ENCODE data around the gene NXF1. TPM values are rescaled to one million over a fixed set of nuclear protein-coding genes. Genes with fewer than 3 reads are reported as not detected.
"Not testable (repeated sequence)": the region's sequence is repeated elsewhere in the genome, so short reads cannot be mapped to it uniquely, and the experiment has no call there.

NXF1 gene
- polyA plus RNA-seq, 2 donors: 77.9 to 84.7 TPM

DNA sequence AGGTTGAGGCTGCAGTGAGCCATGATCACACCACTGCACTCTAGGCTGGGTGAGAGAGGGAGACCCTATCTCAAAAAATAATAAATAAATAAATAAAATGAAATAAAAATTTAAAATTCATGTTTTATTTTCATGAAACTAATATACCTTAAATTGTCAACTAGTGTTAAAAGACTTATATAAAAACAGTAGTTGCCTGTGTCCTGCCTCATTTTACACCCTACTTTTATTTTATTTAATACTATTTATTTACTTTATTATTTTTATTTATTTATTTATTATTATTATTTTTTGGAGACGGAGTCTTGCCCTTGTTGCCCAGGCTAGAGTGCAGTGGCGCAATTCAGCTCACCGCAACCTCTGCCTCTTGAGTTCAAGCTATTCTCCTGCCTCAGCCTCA, 38.9 kb upstream of the NXF1 start:
- no peak overlapping the region for H3K4me3 ChIP-seq (ENCODE audit: low read depth in 1 of 2, low read length in 2 of 2)
- WGBS, 2 donors: 98 to 99% methylated on average over 3 of the region's 3 CpGs
- H3K4me1 ChIP-seq (ENCODE audit: control insufficient read depth in 2 of 2, insufficient read depth in 2 of 2, low read length in 1 of 2): peaks cover 0 to 3% of the 10 kb centered on the region in 2 donors
- H3K36me3 ChIP-seq (ENCODE audit: control insufficient read depth in 2 of 2, insufficient read depth in 2 of 2, low read length in 1 of 2): no peaks in the 10 kb centered on the region
- H3K9me3 ChIP-seq (ENCODE audit: control insufficient read depth in 2 of 2, insufficient read depth in 1 of 2, low read depth in 1 of 2, low read length in 1 of 2): no peaks in the 10 kb centered on the region
- H3K27ac ChIP-seq (ENCODE audit: low read depth in 2 of 2, low read length in 1 of 2): no peak overlapping the region
- H3K27me3 ChIP-seq (ENCODE audit: control insufficient read depth in 1 of 2, insufficient read depth in 2 of 2, low read length in 2 of 2): no peaks in the 10 kb centered on the region

DNA sequence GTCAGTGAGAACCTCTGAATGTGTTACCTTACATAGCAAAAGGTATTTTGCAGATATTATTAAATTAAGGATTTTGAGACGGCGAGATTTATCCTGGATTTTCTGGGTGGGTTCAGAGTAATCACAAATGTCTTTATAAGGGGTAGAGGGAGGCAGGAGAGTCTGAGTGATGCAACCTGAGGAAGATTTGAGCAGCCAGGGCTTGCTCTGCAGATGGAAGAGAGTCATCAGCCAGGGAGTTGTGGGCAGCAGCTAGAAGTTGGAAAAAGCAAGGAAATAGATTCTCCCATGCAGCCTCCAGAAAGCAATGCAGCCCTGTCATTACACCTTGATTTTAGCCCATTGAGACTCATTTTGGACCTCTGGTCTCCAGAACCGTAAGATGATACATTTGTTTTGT, 38.2 kb upstream of the NXF1 start:
- no peak overlapping the region for H3K4me3 ChIP-seq (ENCODE audit: low read depth in 1 of 2, low read length in 2 of 2)
- no peaks in the 10 kb centered on the region for H3K36me3 ChIP-seq (ENCODE audit: control insufficient read depth in 2 of 2, insufficient read depth in 2 of 2, low read length in 1 of 2)
- no peaks in the 10 kb centered on the region for H3K9me3 ChIP-seq (ENCODE audit: control insufficient read depth in 2 of 2, insufficient read depth in 1 of 2, low read depth in 1 of 2, low read length in 1 of 2)
- peaks cover 0 to 3% of the 10 kb centered on the region in 2 donors for H3K4me1 ChIP-seq (ENCODE audit: control insufficient read depth in 2 of 2, insufficient read depth in 2 of 2, low read length in 1 of 2)
- H3K27me3 ChIP-seq (ENCODE audit: control insufficient read depth in 1 of 2, insufficient read depth in 2 of 2, low read length in 2 of 2): no peaks in the 10 kb centered on the region
- 91 to 94% methylated on average over 3 of the region's 3 CpGs for WGBS, 2 donors
- no peak overlapping the region for H3K27ac ChIP-seq (ENCODE audit: low read depth in 2 of 2, low read length in 1 of 2)

DNA sequence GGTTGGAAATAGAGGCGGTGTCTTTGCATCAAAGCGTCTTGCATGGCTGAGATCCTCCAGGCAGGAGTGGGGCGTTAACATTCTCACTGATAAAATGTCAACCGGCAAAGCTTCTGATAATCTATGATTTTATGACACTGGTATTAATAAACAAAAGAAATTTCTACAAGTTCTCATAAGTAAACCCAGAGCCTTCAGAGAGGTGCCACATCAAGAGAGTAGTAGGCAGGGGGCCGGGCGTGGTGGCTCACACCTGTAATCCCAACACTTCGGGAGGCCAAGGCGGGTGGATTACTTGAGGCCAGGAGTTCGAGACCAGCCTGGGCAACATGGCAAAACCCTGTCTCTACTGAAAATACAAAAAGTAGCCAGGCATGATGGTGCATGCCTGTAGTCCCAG, 37.7 kb upstream of the NXF1 start:
- H3K27ac ChIP-seq (ENCODE audit: low read depth in 2 of 2, low read length in 1 of 2): peak overlapping the region; percentile 92 to 98
- not testable (repeated sequence) for H3K9me3 ChIP-seq (ENCODE audit: control insufficient read depth in 2 of 2, insufficient read depth in 1 of 2, low read depth in 1 of 2, low read length in 1 of 2); H3K4me3 ChIP-seq (ENCODE audit: low read depth in 1 of 2, low read length in 2 of 2); H3K27me3 ChIP-seq (ENCODE audit: control insufficient read depth in 1 of 2, insufficient read depth in 2 of 2, low read length in 2 of 2); H3K36me3 ChIP-seq (ENCODE audit: control insufficient read depth in 2 of 2, insufficient read depth in 2 of 2, low read length in 1 of 2); H3K4me1 ChIP-seq (ENCODE audit: control insufficient read depth in 2 of 2, insufficient read depth in 2 of 2, low read length in 1 of 2)
- WGBS, 2 donors: 68 to 71% methylated on average over 9 of the region's 9 CpGs

DNA sequence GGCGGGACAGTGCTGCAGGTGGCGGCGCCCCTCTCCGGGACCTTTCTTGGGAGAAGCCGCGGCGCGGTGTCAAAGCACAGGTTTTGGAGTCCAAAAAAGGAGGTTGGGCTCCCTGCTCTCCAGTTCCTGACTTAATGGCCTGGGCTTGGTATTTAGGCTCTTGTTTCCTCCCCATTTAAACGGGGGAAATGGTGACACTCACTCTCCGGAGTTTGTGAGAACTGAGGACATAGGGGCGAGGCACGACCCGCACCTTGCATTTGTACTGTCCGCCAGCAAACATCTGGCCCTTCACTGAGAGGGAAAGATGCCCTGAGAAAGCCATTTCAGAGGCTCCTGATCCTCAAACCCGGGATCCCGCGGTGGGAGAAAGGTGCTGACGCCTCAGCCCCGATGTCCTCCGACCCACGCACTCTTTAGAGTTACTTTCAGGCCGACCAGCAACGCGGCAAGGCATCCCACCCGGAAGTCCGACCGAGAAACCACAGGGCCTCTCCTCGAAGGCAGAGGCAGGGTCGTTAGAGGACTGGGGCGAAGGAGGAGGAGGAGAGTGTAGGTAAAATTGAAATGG, 37.0 kb upstream of the NXF1 start:
- WGBS, 2 donors: 5 to 11% methylated on average over 30 of the region's 30 CpGs
- Histone ChIP-seq H3K9me3 (ENCODE audit: control insufficient read depth in 2 of 2, insufficient read depth in 1 of 2, low read depth in 1 of 2, low read length in 1 of 2) (no peaks in the 10 kb centered on the region), H3K27me3 (ENCODE audit: control insufficient read depth in 1 of 2, insufficient read depth in 2 of 2, low read length in 2 of 2) (no peaks in the 10 kb centered on the region), H3K36me3 (ENCODE audit: control insufficient read depth in 2 of 2, insufficient read depth in 2 of 2, low read length in 1 of 2) (no peaks in the 10 kb centered on the region), H3K4me3 (ENCODE audit: low read depth in 1 of 2, low read length in 2 of 2) (peak overlapping the region; percentile 54 to 58), H3K27ac (ENCODE audit: low read depth in 2 of 2, low read length in 1 of 2) (peak overlapping the region; percentile 92 to 98), H3K4me1 (ENCODE audit: control insufficient read depth in 2 of 2, insufficient read depth in 2 of 2, low read length in 1 of 2) (peaks cover 0 to 3% of the 10 kb centered on the region in 2 donors)

DNA sequence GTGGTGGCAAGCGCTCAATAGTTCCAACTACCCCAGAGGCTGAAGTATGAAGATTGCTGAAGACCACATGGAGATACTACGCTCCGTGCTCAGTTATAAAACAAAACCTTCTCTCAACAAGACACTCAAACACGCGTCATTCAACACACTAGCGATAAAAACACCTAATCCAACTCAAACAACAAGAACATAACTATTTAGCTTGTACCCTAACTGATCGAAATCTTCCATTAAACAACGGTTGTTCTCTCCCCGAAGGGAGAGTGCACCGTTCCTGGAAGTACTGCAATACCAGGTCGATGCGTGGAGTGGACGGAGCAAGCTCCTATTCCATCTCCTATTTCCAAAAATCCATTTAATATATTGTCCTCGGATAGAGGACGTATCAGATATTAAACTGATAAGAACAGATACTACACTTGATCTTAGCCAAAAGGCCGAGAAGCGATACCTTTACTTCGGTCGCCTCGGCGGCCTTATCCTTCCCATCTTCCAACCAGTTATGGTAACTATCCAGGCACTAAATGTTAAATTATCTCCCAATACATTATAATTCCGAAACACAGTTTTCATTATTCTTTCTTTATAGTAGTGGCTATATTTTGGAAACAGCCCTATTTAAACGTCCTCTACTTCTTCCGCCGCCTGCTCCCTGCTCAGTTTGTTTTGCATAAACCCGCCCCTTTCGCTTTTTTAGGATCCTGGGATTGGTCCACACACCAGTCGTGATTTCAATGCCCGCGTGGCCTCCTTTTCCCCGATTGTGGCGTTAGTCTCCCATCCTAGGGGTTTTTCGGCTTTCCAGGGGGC, 36.3 kb upstream of the NXF1 start:
- H3K4me1 ChIP-seq (ENCODE audit: control insufficient read depth in 2 of 2, insufficient read depth in 2 of 2, low read length in 1 of 2): peaks cover 0 to 3% of the 10 kb centered on the region in 2 donors
- no peaks in the 10 kb centered on the region for H3K27me3 ChIP-seq (ENCODE audit: control insufficient read depth in 1 of 2, insufficient read depth in 2 of 2, low read length in 2 of 2)
- peak overlapping the region; percentile 54 to 97 for H3K4me3 ChIP-seq (ENCODE audit: low read depth in 1 of 2, low read length in 2 of 2)
- WGBS, 2 donors: 0% methylated on average over 33 of the region's 33 CpGs
- H3K27ac ChIP-seq (ENCODE audit: low read depth in 2 of 2, low read length in 1 of 2): peak overlapping the region; percentile 99
- no peaks in the 10 kb centered on the region for H3K9me3 ChIP-seq (ENCODE audit: control insufficient read depth in 2 of 2, insufficient read depth in 1 of 2, low read depth in 1 of 2, low read length in 1 of 2)
- H3K36me3 ChIP-seq (ENCODE audit: control insufficient read depth in 2 of 2, insufficient read depth in 2 of 2, low read length in 1 of 2): no peaks in the 10 kb centered on the region

DNA sequence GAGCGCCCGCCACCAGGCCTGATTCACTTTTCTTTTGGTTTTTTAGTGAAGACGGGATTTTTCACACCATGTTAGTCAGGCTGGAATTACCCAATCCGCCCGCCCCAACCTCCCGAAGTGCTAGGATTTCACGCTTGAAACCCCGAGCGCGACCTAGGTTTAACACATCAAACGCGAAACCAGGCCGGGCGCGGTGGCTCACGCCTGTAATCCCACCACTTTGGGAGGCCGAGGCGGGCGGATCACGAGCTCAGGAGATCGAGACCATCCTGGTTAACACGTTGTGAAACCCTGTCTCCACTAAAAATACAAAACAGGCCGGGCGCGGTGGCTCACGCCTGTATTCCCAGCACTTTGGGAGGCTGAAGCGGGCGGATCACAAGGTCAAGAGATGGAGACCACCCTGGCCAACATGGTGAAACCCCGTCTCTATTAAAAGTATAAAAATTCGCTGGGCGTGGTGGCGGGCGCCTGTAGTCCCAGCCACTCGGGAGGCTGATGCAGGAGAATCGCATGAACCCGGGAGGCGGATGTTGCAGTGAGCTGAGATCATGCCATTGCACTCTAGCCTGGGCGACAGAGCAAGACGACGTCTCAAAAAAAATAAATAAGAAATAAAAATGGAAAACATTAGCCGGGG, 35.6 kb upstream of the NXF1 start:
- not testable (repeated sequence) for H3K27me3 ChIP-seq (ENCODE audit: control insufficient read depth in 1 of 2, insufficient read depth in 2 of 2, low read length in 2 of 2); H3K36me3 ChIP-seq (ENCODE audit: control insufficient read depth in 2 of 2, insufficient read depth in 2 of 2, low read length in 1 of 2); H3K4me1 ChIP-seq (ENCODE audit: control insufficient read depth in 2 of 2, insufficient read depth in 2 of 2, low read length in 1 of 2); H3K9me3 ChIP-seq (ENCODE audit: control insufficient read depth in 2 of 2, insufficient read depth in 1 of 2, low read depth in 1 of 2, low read length in 1 of 2)
- Histone ChIP-seq H3K4me3 (ENCODE audit: low read depth in 1 of 2, low read length in 2 of 2) (peak overlapping the region; percentile 44 to 97), H3K27ac (ENCODE audit: low read depth in 2 of 2, low read length in 1 of 2) (peak overlapping the region; percentile 99)
- WGBS, 2 donors: 1% methylated on average over 41 of the region's 41 CpGs

DNA sequence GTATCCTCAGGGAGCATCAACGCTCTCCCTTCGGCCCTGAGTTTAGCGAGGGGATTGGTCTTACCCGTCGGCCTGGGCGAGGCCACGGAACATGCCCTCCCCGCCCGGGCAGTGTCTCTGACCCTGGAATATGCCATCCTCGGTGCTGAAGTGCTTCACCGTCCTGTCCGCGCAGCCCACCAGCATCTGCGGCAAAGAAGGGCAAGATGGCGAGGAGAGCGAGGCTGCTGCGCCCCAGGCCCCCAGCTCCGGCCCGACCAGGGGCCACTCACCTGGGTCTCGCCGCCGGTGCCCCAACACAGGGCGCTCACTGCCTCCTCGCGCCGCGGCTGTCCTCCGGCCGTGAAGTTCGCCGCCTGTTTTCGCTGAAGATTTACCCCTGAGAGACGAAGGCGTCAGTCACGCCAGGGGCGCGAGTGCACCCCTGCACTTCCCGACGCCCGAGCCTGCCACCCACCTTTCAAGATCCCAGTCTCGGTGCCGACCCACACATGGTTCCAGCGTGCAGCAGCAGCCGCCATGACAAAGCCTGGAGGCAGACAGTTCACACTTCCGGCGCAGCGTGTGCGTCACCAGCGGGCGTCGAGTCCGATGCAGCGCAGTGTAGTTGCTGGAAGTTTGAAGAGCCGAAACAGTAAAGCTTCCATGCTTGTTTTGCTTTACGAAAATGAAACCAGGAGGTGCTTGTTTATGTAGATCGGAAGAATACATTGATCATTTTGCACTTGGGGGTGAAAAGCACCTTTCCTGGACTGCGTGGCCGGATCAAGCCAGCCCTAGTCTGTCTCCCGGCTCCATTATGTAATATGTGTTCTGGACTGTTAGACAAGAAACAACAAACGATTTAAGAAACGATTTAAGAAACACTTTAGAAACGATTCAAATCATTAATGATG, 34.1 kb upstream of the NXF1 start, which contains the start of gene WDR74:
WDR74 (minus strand) TSS at position 541 of the 896 bp plus-strand sequence; CDS start at position 521, 20 bp downstream.
- Histone ChIP-seq H3K27me3 (ENCODE audit: control insufficient read depth in 1 of 2, insufficient read depth in 2 of 2, low read length in 2 of 2) (no peaks in the 10 kb centered on the region), H3K4me3 (ENCODE audit: low read depth in 1 of 2, low read length in 2 of 2) (peak within 1 kb of the TSS; percentile 95 to 97), H3K36me3 (ENCODE audit: control insufficient read depth in 2 of 2, insufficient read depth in 2 of 2, low read length in 1 of 2) (peaks cover 8 to 15% of the 10 kb centered on the region in 2 donors), H3K4me1 (ENCODE audit: control insufficient read depth in 2 of 2, insufficient read depth in 2 of 2, low read length in 1 of 2) (peaks cover 0 to 3% of the 10 kb centered on the region in 2 donors), H3K9me3 (ENCODE audit: control insufficient read depth in 2 of 2, insufficient read depth in 1 of 2, low read depth in 1 of 2, low read length in 1 of 2) (no peaks in the 10 kb centered on the region), H3K27ac (ENCODE audit: low read depth in 2 of 2, low read length in 1 of 2) (peak within 1 kb of the TSS; percentile 99)
- 0% methylated on average over 60 to 62 of the region's 62 CpGs for WGBS, 2 donors

DNA sequence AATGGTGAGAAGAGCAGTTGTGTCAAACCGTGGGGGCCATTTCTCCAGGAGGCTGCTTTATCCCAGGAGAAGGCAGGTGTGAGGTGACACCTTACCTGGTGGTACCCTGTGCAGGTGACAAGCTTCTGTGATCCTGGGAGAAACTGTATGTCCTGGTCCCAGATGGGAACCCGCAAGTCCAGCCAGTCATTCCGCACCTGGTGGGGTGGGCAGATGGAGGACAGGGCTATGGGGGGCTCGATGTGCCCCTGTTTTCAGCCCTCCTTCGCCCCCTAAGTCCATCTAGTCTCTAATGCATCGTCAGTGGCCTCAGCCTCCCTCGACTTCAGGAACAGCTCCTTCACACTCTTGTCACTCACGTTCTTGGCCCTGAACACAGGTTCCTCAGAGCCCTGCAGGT, 30.1 kb upstream of the NXF1 start:
- peaks cover 0 to 5% of the 10 kb centered on the region in 2 donors for H3K4me1 ChIP-seq (ENCODE audit: control insufficient read depth in 2 of 2, insufficient read depth in 2 of 2, low read length in 1 of 2)
- H3K4me3 ChIP-seq (ENCODE audit: low read depth in 1 of 2, low read length in 2 of 2): no peak overlapping the region
- 84 to 89% methylated on average over 8 of the region's 8 CpGs for WGBS, 2 donors
- no peak overlapping the region for H3K27ac ChIP-seq (ENCODE audit: low read depth in 2 of 2, low read length in 1 of 2)
- no peaks in the 10 kb centered on the region for H3K9me3 ChIP-seq (ENCODE audit: control insufficient read depth in 2 of 2, insufficient read depth in 1 of 2, low read depth in 1 of 2, low read length in 1 of 2)
- H3K36me3 ChIP-seq (ENCODE audit: control insufficient read depth in 2 of 2, insufficient read depth in 2 of 2, low read length in 1 of 2): peaks cover 12 to 15% of the 10 kb centered on the region in 2 donors
- H3K27me3 ChIP-seq (ENCODE audit: control insufficient read depth in 1 of 2, insufficient read depth in 2 of 2, low read length in 2 of 2): no peaks in the 10 kb centered on the region

Measured in esophagus (tissue), 2 donors.